Daoy (cell line): Measurements from ENCODE around the gene OR1L1. TPM values are rescaled to one million over a fixed set of nuclear protein-coding genes. Genes with fewer than 3 reads are reported as not detected.

Source experiments
- DNase-seq: peaks from one replicate; pipeline ENCODE4 v3.0.0-alpha.2; 2015; ENCODE audit warnings: low read depth
- total RNA-seq: library from RNA; depleted of rRNA; stranded (reverse); fragments of >200 nt; shearing (Covaris generic); gene quantifications from 2 replicates; pipeline ENCODE4 v1.2.3, GENCODE V29; 2014; rRNA removed

Gene OR1L1
- total RNA-seq, result not detected in 2 replicates

DNA sequence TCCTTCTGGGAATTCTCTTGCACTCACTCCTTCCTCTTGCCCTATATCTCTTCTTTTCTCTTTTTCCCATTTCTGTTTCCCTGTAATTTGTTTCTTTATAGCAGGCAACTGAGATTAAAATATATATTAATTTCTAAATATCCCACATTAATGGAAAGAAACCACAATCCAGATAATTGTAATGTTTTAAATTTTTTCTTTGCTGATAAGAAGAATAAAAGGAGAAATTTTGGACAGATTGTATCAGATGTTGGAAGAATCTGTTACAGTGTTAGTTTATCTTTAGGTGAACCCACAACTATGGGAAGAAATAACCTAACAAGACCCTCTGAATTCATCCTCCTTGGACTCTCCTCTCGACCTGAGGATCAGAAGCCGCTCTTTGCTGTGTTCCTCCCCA, at the start of gene OR1L1:
TSS of gene OR1L1 (plus strand) at position 301 of the 400 bp plus-strand sequence. CDS start at position 301, 0 bp downstream.
- DNase-seq, result no peak

GRCh38 chr9:122614362-122614761, 47.2 kb upstream of the OR1L1 start, which contains the start of gene OR1Q1:
TSS of gene OR1Q1 (plus strand) at chr9:122614738. CDS start at chr9:122614738, 0 bp downstream.
- DNase-seq, result no peak

DNA sequence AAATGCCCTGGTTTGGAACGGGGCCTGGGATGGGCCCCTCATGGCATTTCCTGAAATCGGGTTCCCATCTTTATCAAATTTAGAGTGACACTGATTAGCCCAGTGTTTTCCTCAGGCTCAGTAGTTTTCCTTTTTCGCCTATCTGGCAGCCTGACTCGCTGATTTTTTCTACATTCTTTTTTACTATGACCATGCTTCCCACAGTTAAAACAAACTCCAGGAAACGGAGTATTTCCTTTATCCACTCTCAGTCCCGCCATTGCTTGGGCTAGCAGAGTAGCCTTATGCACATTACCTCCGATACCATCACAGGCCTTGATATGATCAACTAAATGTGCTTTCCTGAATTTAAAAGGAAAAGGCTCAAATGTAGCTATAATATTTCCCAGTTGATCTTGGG, 41.5 kb upstream of the OR1L1 start:
- no peak for DNase-seq

GRCh38 chr9:122642226-122642625, 19.3 kb upstream of the OR1L1 start:
- DNase-seq, result no peak

DNA sequence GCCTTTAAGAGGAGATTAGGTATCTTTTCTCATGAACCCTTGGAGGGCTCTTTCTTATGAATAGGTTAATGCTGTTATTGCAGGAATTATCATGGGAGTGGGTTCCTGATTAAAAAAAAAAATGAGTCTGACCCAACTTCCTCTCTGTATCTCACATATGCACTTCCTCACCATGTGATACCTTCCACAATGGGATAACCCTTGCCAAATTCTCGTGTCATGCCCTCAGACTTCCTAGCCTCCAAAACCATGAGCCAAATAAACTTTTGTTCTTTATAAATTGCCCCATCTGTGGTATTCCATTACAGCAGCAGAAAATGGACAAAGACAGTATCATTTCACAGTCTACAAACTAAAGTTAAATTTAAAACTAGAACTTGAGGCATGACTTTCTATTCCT, 5.1 kb upstream of the OR1L1 start:
- DNase-seq, result no peak

- DNase-seq, result no peak
Observed at GRCh38 chr9:122657527-122657926, 4.0 kb upstream of the OR1L1 start, which contains the start of gene OR1B1. TSS of gene OR1B1 (minus strand) at chr9:122657627.

DNA sequence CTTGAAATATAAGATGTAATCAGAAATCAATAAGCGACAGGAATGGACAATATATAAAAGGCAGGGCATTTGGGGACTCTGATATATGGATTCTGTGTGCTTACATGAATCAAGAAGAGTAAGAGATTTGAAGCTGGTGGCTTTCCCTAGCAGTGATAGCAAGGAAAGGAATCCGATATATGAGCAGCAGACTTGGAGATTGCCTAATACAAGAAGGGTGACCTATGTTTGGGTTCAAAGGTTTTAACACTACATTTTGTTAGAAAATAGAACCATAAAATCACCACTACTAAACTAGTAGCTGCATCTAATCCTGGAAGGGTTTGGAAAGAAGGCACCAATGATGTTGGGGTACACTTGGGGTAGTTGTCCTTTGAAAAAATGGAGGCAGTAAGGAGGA, 11.0 kb downstream of the OR1L1 start:
- DNase-seq, result no peak

DNA sequence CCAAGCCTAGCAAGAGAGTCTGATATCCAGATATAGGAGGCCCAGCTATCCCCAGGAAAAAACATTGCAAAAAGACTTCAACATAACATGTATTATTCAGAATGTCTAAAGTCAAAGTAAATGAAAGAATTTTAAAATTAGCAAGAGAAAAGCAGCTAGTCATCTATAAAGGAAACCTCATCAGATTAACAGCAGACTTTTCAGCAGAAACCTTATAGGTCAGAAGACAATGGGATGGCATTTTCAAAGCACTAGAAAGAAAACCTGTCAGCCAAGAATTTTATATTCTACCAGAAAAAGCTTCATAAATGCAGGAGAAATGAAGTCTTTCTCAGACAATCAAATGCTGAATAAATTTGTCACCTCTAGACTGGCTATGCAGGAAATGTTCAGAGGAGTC, 23.3 kb downstream of the OR1L1 start:
- no peak for DNase-seq

DNA sequence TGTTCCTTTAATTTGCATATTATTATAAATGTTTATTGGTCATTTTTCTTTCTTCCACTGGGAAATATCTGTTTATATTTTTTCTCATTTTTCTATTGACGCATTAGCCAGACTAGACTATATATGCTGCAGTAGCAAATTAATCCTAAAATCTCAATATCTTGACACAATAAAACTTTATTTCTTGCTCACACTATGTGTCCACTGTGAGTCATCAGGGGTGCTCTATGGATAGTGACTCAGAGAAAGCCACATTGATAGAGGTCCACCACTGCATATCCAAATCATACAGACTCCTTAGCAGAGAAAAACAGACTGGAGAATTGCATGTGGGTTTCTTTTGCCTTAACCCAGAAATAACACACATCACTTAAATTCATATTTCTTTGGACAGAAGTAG, 34.2 kb downstream of the OR1L1 start:
- DNase-seq, result no peak

Other genes with a start within 250 kb of the OR1L1 start
- not detected in 2 replicates for gene OR1J1, start 183.8 kb upstream of the OR1L1 start, total RNA-seq
- not detected in 2 replicates for gene OR1J2, start 150.9 kb upstream of the OR1L1 start, total RNA-seq
- gene OR1J4, start 142.6 kb upstream of the OR1L1 start, total RNA-seq, result not detected in 2 replicates
- not detected in 2 replicates for gene OR1N1, start 134.4 kb upstream of the OR1L1 start, total RNA-seq
- not detected in 2 replicates for gene OR1N2, start 108.6 kb upstream of the OR1L1 start, total RNA-seq
- not detected in 2 replicates for gene OR1L8, start 78.3 kb upstream of the OR1L1 start, total RNA-seq
- gene OR1Q1, start 47.0 kb upstream of the OR1L1 start, total RNA-seq, result not detected in 2 replicates
- gene OR1B1, start 4.1 kb upstream of the OR1L1 start, total RNA-seq, result not detected in 2 replicates
- not detected in 2 replicates for gene OR1L3, start 13.4 kb downstream of the OR1L1 start, total RNA-seq
- not detected in 2 replicates for gene OR1L4, start 62.3 kb downstream of the OR1L1 start, total RNA-seq
- gene OR1L6, start 80.6 kb downstream of the OR1L1 start, total RNA-seq, result not detected in 2 replicates
- gene OR5C1, start 127.2 kb downstream of the OR1L1 start, total RNA-seq, result not detected in 2 replicates
- not detected in 2 replicates for gene OR1K1, start 138.4 kb downstream of the OR1L1 start, total RNA-seq
- 39.7 and 41.4 TPM in 2 replicates for gene PDCL, start 166.9 kb downstream of the OR1L1 start, total RNA-seq
- gene RC3H2, start 243.6 kb downstream of the OR1L1 start, total RNA-seq, result 35.9 and 36.3 TPM in 2 replicates